ENCODE measurements around the gene ABCB6. TPM values are rescaled to one million over a fixed set of nuclear protein-coding genes. Genes with fewer than 3 reads are reported as not detected.

The ABCB6 gene
- total RNA-seq, 2 donors from 2014 or later = 2.6 to 6.6 TPM

Other genes with a start within 250 kb of the ABCB6 start
- gene FEV, start 233.8 kb downstream of the ABCB6 start, total RNA-seq = not detected
- gene CRYBA2, start 225.5 kb downstream of the ABCB6 start, total RNA-seq = not detected
- gene CFAP65, start 177.4 kb downstream of the ABCB6 start, total RNA-seq = not detected
- gene IHH, start 158.0 kb downstream of the ABCB6 start, total RNA-seq = not detected
- 10 to 100 TPM; 11.8 to 15.2 TPM for gene NHEJ1, start 58.1 kb downstream of the ABCB6 start, total RNA-seq
- gene SLC23A3, start 48.9 kb downstream of the ABCB6 start, total RNA-seq = 1 to 10 TPM in 1 of 2 donors, under 1 TPM in 1; 0.65 to 1.0 TPM
- 10 to 100 TPM; 50.8 to 58.1 TPM for gene CNPPD1, start 42.0 kb downstream of the ABCB6 start, total RNA-seq
- gene RETREG2, start 40.7 kb downstream of the ABCB6 start, total RNA-seq = 10 to 100 TPM; 78.4 to 81.4 TPM
- gene ZFAND2B, start 12.2 kb downstream of the ABCB6 start, total RNA-seq = 10 to 100 TPM; 65.3 to 71.1 TPM
- gene ATG9A, start 10.7 kb upstream of the ABCB6 start, total RNA-seq = 10 to 100 TPM; 42.4 to 72.1 TPM
- gene ANKZF1, start 10.8 kb upstream of the ABCB6 start, total RNA-seq = 10 to 100 TPM; 92.5 to 93.5 TPM
- gene GLB1L, start 26.5 kb upstream of the ABCB6 start, total RNA-seq = 1 to 10 TPM in 1 of 2 donors, under 1 TPM in 1; 0.94 to 3.1 TPM
- gene STK16, start 26.5 kb upstream of the ABCB6 start, total RNA-seq = 10 to 100 TPM; 11.9 to 17.2 TPM
- gene TUBA4B, start 34.3 kb upstream of the ABCB6 start, total RNA-seq = not detected
- 100 to 1,000 TPM; 107 to 184 TPM for gene TUBA4A, start 35.0 kb upstream of the ABCB6 start, total RNA-seq
- 100 to 1,000 TPM; 101 to 120 TPM for gene DNAJB2, start 60.4 kb upstream of the ABCB6 start, total RNA-seq
- 1 to 10 TPM in 1 of 2 donors, not detected in 1; 2.6 TPM for gene PTPRN, start 90.4 kb upstream of the ABCB6 start, total RNA-seq
- gene RESP18, start 113.8 kb upstream of the ABCB6 start, total RNA-seq = not detected
- gene DNPEP, start 169.0 kb upstream of the ABCB6 start, total RNA-seq = 100 to 1,000 TPM in 1 of 2 donors, 10 to 100 TPM in 1; 81.3 to 107 TPM
- not detected for gene DES, start 199.4 kb upstream of the ABCB6 start, total RNA-seq
- gene SPEG, start 215.9 kb upstream of the ABCB6 start, total RNA-seq = 1 to 10 TPM; 7.3 to 8.4 TPM

Data from T-helper 17 cell (primary cell).